Naive thymus-derived CD4-positive, alpha-beta T cell (primary cell): Measurements from ENCODE around the gene DDX41. TPM values are rescaled to one million over a fixed set of nuclear protein-coding genes. Genes with fewer than 3 reads are reported as not detected.
"Not testable (repeated sequence)": the region's sequence is repeated elsewhere in the genome, so short reads cannot be mapped to it uniquely, and the experiment has no call there.

Source experiments
- ATAC-seq: fragments of 150-1000 bp; cut with Tn5 transposase; 2 replicates; pipeline ENCODE4 v1.10.0; 2021; ENCODE audit warnings: mild to moderate bottlenecking, moderate library complexity
- CTCF ChIA-PET: fragments of 350-600 bp; sonication (Branson Sonifier 250); formaldehyde crosslinking; loops from one replicate; lab custom pipeline; 2021; ENCODE audit warnings: antibody characterized with exemption; lab: Charles Lee
- POLR2A ChIA-PET: fragments of 350-600 bp; sonication (Branson Sonifier 250); formaldehyde crosslinking; loops from one replicate; lab custom pipeline; 2021; ENCODE audit warnings: antibody characterized with exemption, inconsistent platforms; lab: Charles Lee
- DNase-seq, 9 donors: peaks; one replicate each; pipeline versions ENCODE4 v3.0.0 to v3.0.0-alpha.2; 2020 to 2022; ENCODE audit warnings: mixed read lengths in 1 of 9
- H3K27ac ChIP-seq: one replicate; pipeline ENCODE4 v1.7.0; 2013; ENCODE audit warnings: mild to moderate bottlenecking, low read depth, low read length, moderate library complexity
- H3K27me3 ChIP-seq, 2 donors: one replicate each; pipeline ENCODE4 v1.7.0; 2013; ENCODE audit warnings: low read length in 2 of 2, mild to moderate bottlenecking in 2 of 2, moderate library complexity in 2 of 2; ENCODE audit not compliant: control insufficient read depth in 2 of 2, insufficient read depth in 2 of 2
- H3K36me3 ChIP-seq, 3 experiments: 1 replicate in 2 of 3; 2 replicates in 1 of 3; pipeline ENCODE4 v1.7.0; 2013; ENCODE audit warnings: low read length in 3 of 3, mild to moderate bottlenecking in 3 of 3, moderate library complexity in 1 of 3; ENCODE audit not compliant: insufficient read depth in 3 of 3, control insufficient read depth in 2 of 3
- H3K4me1 ChIP-seq, 2 donors: one replicate each; pipeline ENCODE4 v1.7.0; 2013; ENCODE audit warnings: low read length in 2 of 2, mild to moderate bottlenecking in 2 of 2, moderate library complexity in 1 of 2; ENCODE audit not compliant: control insufficient read depth in 2 of 2, insufficient read depth in 2 of 2
- H3K4me3 ChIP-seq: 2 replicates; pipeline ENCODE4 v1.7.0; 2013; ENCODE audit warnings: mild to moderate bottlenecking, low read length
- H3K9me3 ChIP-seq, 3 experiments: 1 replicate in 2 of 3; 2 replicates in 1 of 3; pipeline ENCODE4 v1.7.0; 2013; ENCODE audit warnings: low read length in 3 of 3; ENCODE audit not compliant: control insufficient read depth in 2 of 3
- H3K27ac Mint-ChIP-seq, 9 donors: one replicate each; pipeline ENCODE4 v1.8.0; 2020 to 2022; ENCODE audit warnings: mixed read lengths in 9 of 9, mild to moderate bottlenecking in 8 of 9, moderate library complexity in 5 of 9, inconsistent platforms in 2 of 9
- H3K27me3 Mint-ChIP-seq, 5 donors: one replicate each; pipeline ENCODE4 v1.8.0; 2021 to 2022; ENCODE audit warnings: mixed read lengths in 5 of 5, mild to moderate bottlenecking in 1 of 5
- H3K36me3 Mint-ChIP-seq, 5 donors: one replicate each; pipeline ENCODE4 v1.8.0; 2020 to 2022; ENCODE audit warnings: mixed read lengths in 5 of 5, mild to moderate bottlenecking in 3 of 5, inconsistent platforms in 1 of 5
- H3K4me1 Mint-ChIP-seq, 7 donors: one replicate each; pipeline ENCODE4 v1.8.0; 2020 to 2022; ENCODE audit warnings: mixed read lengths in 7 of 7, mild to moderate bottlenecking in 3 of 7, inconsistent platforms in 1 of 7
- H3K4me3 Mint-ChIP-seq, 10 donors: one replicate each; pipeline ENCODE4 v1.8.0; 2020 to 2022; ENCODE audit warnings: mild to moderate bottlenecking in 10 of 10, mixed read lengths in 10 of 10, moderate library complexity in 6 of 10, inconsistent platforms in 2 of 10
- H3K9me3 Mint-ChIP-seq, 11 donors: one replicate each; pipeline ENCODE4 v1.8.0; 2020 to 2022; ENCODE audit warnings: mixed read lengths in 11 of 11, mild to moderate bottlenecking in 4 of 11, inconsistent platforms in 1 of 11, moderate library complexity in 1 of 11
- intact Hi-C, 2 donors: fragments of 100-400 bp; cut with micrococcal nuclease; formaldehyde crosslinking; loops; one replicate each; pipeline ENCODE4 v1.15.1; 2023
- polyA plus RNA-seq, 2 donors: library from polyadenylated mRNA; unstranded; fragments of 300-500 nt; fragmentation: Illumina TruSeq; gene quantifications; one replicate each; pipeline ENCODE4 v1.2.3, GENCODE V29; 2021
- total RNA-seq, 6 experiments: library from RNA in 5 of 6; stranded (reverse) in 5 of 6; gene quantifications; 1 replicate in 5 of 6; 2 replicates in 1 of 6; pipeline ENCODE4 v1.2.3 and lab custom pipeline; 2021 to 2026

The DDX41 gene
- 100 to 1,000 TPM in 1 of 5 experiments, 10 to 100 TPM in 4; 65.8 to 126 (median 76.1) TPM for total RNA-seq
- polyA plus RNA-seq: 10 to 100 TPM; 39.2 to 54.6 TPM
- 49.4 reads per million, percentile 71 among the genes with 10 or more reads in this experiment for total RNA-seq (lab: John Stamatoyannopoulos, UW)

DNA sequence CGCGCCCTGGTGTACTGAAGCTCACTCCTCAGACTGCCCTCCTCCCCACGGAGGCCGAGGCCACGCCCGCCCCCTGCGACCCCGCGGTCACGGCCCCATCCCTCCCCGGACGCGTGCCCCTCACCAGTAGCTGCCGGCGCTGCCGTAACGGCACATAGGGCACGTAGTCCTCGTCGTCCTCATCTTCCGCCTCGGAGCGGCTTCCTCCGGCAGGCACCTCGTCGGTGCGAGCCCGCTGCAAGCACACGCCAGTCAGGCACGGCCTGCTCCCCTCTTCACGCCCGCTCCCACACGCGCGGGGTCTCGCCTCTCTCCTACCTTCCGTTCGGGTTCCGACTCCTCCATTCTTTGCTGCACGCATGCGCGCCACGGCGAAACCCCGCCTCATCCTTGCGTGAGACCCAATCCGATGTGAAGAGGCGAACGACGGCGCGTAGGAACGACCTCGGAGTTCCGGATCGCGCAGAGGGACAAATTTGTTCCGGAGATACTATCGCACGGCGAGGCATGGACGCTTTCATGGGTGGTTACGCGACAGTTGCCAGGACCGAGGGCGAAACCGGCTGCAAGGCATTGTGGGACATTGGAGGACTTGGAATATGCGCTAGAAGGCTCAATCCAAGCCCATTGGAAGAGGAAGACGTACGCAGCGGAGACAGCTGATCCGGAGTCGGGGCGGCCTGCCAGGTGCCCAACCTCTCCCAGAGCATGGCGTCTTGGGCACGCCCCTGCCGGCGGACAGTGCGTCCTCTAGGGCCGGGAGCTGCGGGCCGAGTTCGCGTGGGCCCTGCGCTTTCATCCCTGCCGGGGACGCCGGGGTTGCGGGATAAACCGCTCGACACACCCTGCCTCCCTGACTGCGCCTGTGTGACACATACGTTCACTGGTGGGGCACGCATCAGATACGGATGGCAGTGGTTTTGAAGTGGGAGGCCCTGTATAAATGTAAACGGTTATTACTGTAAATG is at the start of gene DDX41:
Gene DDX41 (minus strand): TSS at position 361 of the 968 bp plus-strand sequence. CDS start 16 bp downstream, at position 345.
- H3K36me3 ChIP-seq: peaks cover 0 to 62% (median 10%) of the 10 kb centered on the region in 3 experiments
- DNase-seq: peak; percentile 88 to 96 (median 95)
- ChIA-PET POLR2A (interaction anchor here (0.6 to 1.4 kb wide), 9 partner anchors 9 to 431 kb away, joined by 3 to 5 read pairs (median 3); partner anchors contain the start of gene PDLIM7), CTCF (interaction anchor here (0.6 to 1.4 kb wide), 2 partner anchors 15 to 859 kb away, joined by 3 to 8 read pairs; no protein-coding TSS in a partner anchor)
- peaks cover 0 to 2% (median 0%) of the 10 kb centered on the region in 11 donors for H3K9me3 Mint-ChIP-seq
- peaks cover 9 to 33% (median 16%) of the 10 kb centered on the region in 5 donors for H3K36me3 Mint-ChIP-seq
- peaks cover 15 to 17% of the 10 kb centered on the region in 2 donors for H3K4me1 ChIP-seq
- H3K4me3 ChIP-seq: peak within 1 kb of the TSS; percentile 76
- peaks cover 42 to 58% (median 52%) of the 10 kb centered on the region in 7 donors for H3K4me1 Mint-ChIP-seq
- ATAC-seq: peak; percentile 92
- peaks cover 0 to 2% (median 0%) of the 10 kb centered on the region in 5 donors for H3K27me3 Mint-ChIP-seq
- H3K27me3 ChIP-seq: no peaks in the 10 kb centered on the region
- peak within 1 kb of the TSS; percentile 79 for H3K27ac ChIP-seq
- H3K4me3 Mint-ChIP-seq: peak within 1 kb of the TSS; percentile 92 to 99 (median 96)
- H3K9me3 ChIP-seq: no peaks in the 10 kb centered on the region
- H3K27ac Mint-ChIP-seq: peak within 1 kb of the TSS; percentile 85 to 97 (median 92)
- intact Hi-C loops: loop anchor here (1.0 to 5.0 kb wide), 7 partner anchors 20 to 636 kb away; partner anchors contain the start of genes FAM193B (in 2 of the 2), PDLIM7 (in 2 of the 2), TMED9 (in 2 of the 2) and GRK6 (in 1 of the 2)

- no peak overlapping the region for H3K4me3 ChIP-seq
- no peaks in the 10 kb centered on the region for H3K4me1 ChIP-seq
- no peaks in the 10 kb centered on the region for H3K27me3 ChIP-seq
- intact Hi-C loops: no loop called here
- no peaks in the 10 kb centered on the region for H3K36me3 ChIP-seq
- no peak overlapping the region for H3K27ac Mint-ChIP-seq
- peaks cover 0 to 7% (median 5%) of the 10 kb centered on the region in 5 donors for H3K27me3 Mint-ChIP-seq
- H3K4me1 Mint-ChIP-seq: no peaks in the 10 kb centered on the region
- H3K27ac ChIP-seq: no peak overlapping the region
- ChIA-PET POLR2A (no interaction called here), CTCF (no interaction called here)
- no peak overlapping the region for H3K4me3 Mint-ChIP-seq
- ATAC-seq (no peak), DNase-seq (no peak)
- no peaks in the 10 kb centered on the region for H3K9me3 Mint-ChIP-seq
- H3K36me3 Mint-ChIP-seq: peaks cover 0 to 4% (median 0%) of the 10 kb centered on the region in 5 donors
- H3K9me3 ChIP-seq: no peaks in the 10 kb centered on the region
Measured at GRCh38 chr5:177565046-177565445, 48.3 kb upstream of the DDX41 start.

GRCh38 chr5:177559446-177559941 is 42.7 kb upstream of the DDX41 start:
- H3K4me1 ChIP-seq, H3K27ac ChIP-seq, H3K36me3 Mint-ChIP-seq, H3K9me3 ChIP-seq, CTCF ChIA-PET, H3K4me3 ChIP-seq, H3K27ac Mint-ChIP-seq, H3K27me3 Mint-ChIP-seq, H3K9me3 Mint-ChIP-seq, POLR2A ChIA-PET, DNase-seq, H3K27me3 ChIP-seq, H3K4me3 Mint-ChIP-seq, ATAC-seq, H3K36me3 ChIP-seq: not testable (repeated sequence)
- intact Hi-C loops: loop anchor here in 1 of 2 donors (10.0 kb wide), 1 partner anchor 535 kb away; the partner anchor contains the start of gene ZNF346
- H3K4me1 Mint-ChIP-seq: peaks cover 5 to 25% (median 14%) of the 10 kb centered on the region in 7 donors

DNA sequence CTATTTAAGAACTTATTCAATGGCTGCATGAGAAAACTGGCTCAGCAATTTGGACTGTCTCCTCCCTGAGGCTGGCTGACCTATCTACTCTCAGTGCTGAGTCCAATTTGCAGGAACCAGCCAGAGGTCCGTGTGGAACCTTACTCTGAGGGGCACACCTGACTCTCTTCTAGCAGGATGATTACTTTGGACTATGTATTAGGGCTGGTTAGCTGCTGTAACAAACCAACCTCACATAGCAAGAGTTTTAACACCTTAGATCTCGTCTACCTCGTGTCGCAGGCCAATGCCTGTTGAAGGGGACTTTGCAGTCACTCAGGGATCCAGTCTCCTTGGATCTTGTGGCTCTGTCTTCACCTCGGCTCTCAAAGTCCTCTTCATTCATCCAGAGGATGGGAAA is 41.0 kb upstream of the DDX41 start:
- H3K27me3 ChIP-seq: no peaks in the 10 kb centered on the region
- ATAC-seq (no peak), DNase-seq (no peak)
- H3K36me3 Mint-ChIP-seq: peaks cover 0 to 2% (median 0%) of the 10 kb centered on the region in 5 donors
- H3K4me3 Mint-ChIP-seq: no peak overlapping the region
- H3K27ac ChIP-seq: no peak overlapping the region
- H3K9me3 ChIP-seq: no peaks in the 10 kb centered on the region
- H3K4me1 Mint-ChIP-seq: peaks cover 13 to 33% (median 22%) of the 10 kb centered on the region in 7 donors
- ChIA-PET POLR2A (no interaction called here), CTCF (no interaction called here)
- no peaks in the 10 kb centered on the region for H3K9me3 Mint-ChIP-seq
- peaks cover 0 to 6% (median 0%) of the 10 kb centered on the region in 3 experiments for H3K36me3 ChIP-seq
- intact Hi-C loops: loop anchor here in 1 of 2 donors (10.0 kb wide), 1 partner anchor 533 kb away; the partner anchor contains the start of gene ZNF346
- H3K4me1 ChIP-seq: peaks cover 9 to 16% of the 10 kb centered on the region in 2 donors
- peak overlapping the region in 1 of 9 donors; percentile 2 for H3K27ac Mint-ChIP-seq
- H3K4me3 ChIP-seq: no peak overlapping the region
- peaks cover 0 to 4% (median 0%) of the 10 kb centered on the region in 5 donors for H3K27me3 Mint-ChIP-seq

DNA sequence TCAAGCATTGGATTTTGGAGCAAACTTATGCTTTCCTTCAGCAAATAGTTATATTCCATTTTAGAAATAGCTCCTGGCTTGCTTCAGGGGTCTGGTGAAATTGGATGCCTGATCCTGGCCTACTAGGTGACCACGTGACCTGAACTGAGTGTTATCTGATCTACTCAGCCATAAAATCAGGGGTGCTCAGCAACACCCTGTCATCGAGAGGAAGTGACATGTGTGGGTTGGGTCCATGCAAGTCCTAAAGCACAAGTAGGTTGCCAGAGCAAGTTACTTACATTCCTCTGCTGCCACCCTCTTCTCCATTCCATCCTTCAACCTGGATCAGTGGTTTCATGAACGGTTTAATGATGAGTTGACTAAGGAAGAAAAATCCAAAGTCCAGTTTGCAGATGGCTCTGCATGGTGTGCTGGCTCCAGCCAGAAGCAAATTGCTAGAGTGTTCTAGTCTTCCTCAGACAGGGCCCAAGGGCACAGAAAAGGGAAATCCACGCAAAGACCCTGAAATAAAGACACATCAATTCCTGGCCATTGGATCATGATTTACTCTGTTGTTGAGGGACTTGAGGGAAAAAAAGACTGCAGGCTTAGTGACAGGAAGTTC is 40.4 kb upstream of the DDX41 start:
- ATAC-seq (no peak), DNase-seq (peak in 1 of 9 donors; percentile 7)
- H3K27ac ChIP-seq: no peak overlapping the region

More for the DNA sequence above, 40.4 kb upstream of the DDX41 start:
- Mint-ChIP-seq H3K36me3 (peaks cover 0 to 6% (median 0%) of the 10 kb centered on the region in 5 donors), H3K27ac (peak overlapping the region in 2 of 9 donors; percentile 2 to 56), H3K27me3 (peaks cover 0 to 4% (median 0%) of the 10 kb centered on the region in 5 donors), H3K4me3 (peak overlapping the region in 1 of 10 donors; percentile 9), H3K4me1 (peaks cover 20 to 40% (median 28%) of the 10 kb centered on the region in 7 donors), H3K9me3 (no peaks in the 10 kb centered on the region)
- H3K27me3 ChIP-seq: no peaks in the 10 kb centered on the region
- intact Hi-C loops: loop anchor here in 1 of 2 donors (10.0 kb wide), 1 partner anchor 532 kb away; the partner anchor contains the start of gene ZNF346
- peaks cover 10 to 17% of the 10 kb centered on the region in 2 donors for H3K4me1 ChIP-seq
- ChIA-PET CTCF (no interaction called here), POLR2A (no interaction called here)
- no peak overlapping the region for H3K4me3 ChIP-seq
- H3K9me3 ChIP-seq: no peaks in the 10 kb centered on the region
- peaks cover 0 to 6% (median 0%) of the 10 kb centered on the region in 3 experiments for H3K36me3 ChIP-seq
